SK-N-SH (cell line): ENCODE results near the gene DERL3. TPM values are rescaled to one million over a fixed set of nuclear protein-coding genes. Genes with fewer than 3 reads are reported as not detected.

Source experiments
- CTCF ChIA-PET: fragments of 300-600, 350-600 bp; formaldehyde crosslinking; extraction: SDS; loops from one replicate; lab custom pipeline; 2021; lab: Yijun Ruan, JAX
- POLR2A ChIA-PET: fragments of 350-600 bp; sonication (Branson Sonifier 250); formaldehyde crosslinking; extraction: SDS; loops from one replicate; lab custom pipeline; 2020; ENCODE audit warnings: antibody characterized with exemption, inconsistent platforms; lab: Yijun Ruan, JAX
- DNase-seq: peaks from one replicate; pipeline ENCODE4 v3.0.0; 2012
- H2AFZ ChIP-seq: fragments of 200-600 bp; sonication (generic); 2 replicates; pipeline ENCODE4 v1.8.1; 2016; ENCODE audit warnings: antibody characterized with exemption, mild to moderate bottlenecking, low read depth
- H3F3A ChIP-seq: fragments of 200-600 bp; sonication (generic); replicated peaks from 2 replicates; pipeline ENCODE3; 2016; ENCODE audit warnings: antibody characterized with exemption, mild to moderate bottlenecking; ENCODE audit not compliant: insufficient read depth
- H3K27ac ChIP-seq, 2 experiments: fragments of 200-500 bp in 1 of 2; fragments of 200-600 bp in 1 of 2; sonication (Bioruptor generic) in 1 of 2; sonication (generic), shearing (Covaris generic) in 1 of 2; 2 replicates each; pipeline versions ENCODE4 v1.5.1 to v1.6.1; 2014 to 2016; ENCODE audit warnings: low read depth in 2 of 2, inconsistent platforms in 1 of 2, low read length in 1 of 2, mild to moderate bottlenecking in 1 of 2, mixed read lengths in 1 of 2
- H3K27me3 ChIP-seq: fragments of 200-600 bp; sonication (generic), shearing (Covaris generic); 2 replicates; pipeline ENCODE4 v1.6.1; 2016; ENCODE audit warnings: mixed run types; ENCODE audit not compliant: insufficient read depth
- H3K36me3 ChIP-seq, 2 experiments: fragments of 200-500 bp in 1 of 2; fragments of 200-600 bp in 1 of 2; sonication (Bioruptor generic) in 1 of 2; sonication (generic) in 1 of 2; replicated peaks in 1 of 2; 2 replicates each; pipeline versions ENCODE3 to v1.5.1; 2014 to 2016; ENCODE audit warnings: low read length in 1 of 2, mild to moderate bottlenecking in 1 of 2; ENCODE audit not compliant: insufficient read depth in 2 of 2, control insufficient read depth in 1 of 2
- H3K4me1 ChIP-seq, 2 experiments: fragments of 200-500 bp in 1 of 2; fragments of 200-600 bp in 1 of 2; sonication (Bioruptor generic) in 1 of 2; sonication (generic), shearing (Covaris generic) in 1 of 2; 2 replicates each; pipeline versions ENCODE4 v1.5.1 to v1.6.1; 2014 to 2016; ENCODE audit warnings: low read depth in 1 of 2, low read length in 1 of 2, mixed run types in 1 of 2; ENCODE audit not compliant: insufficient read depth in 2 of 2, control insufficient read depth in 1 of 2
- H3K4me2 ChIP-seq: fragments of 200-600 bp; sonication (generic), shearing (Covaris generic); 2 replicates; pipeline ENCODE4 v1.6.1; 2017; ENCODE audit warnings: mixed run types
- H3K4me3 ChIP-seq, 2 experiments: fragments of 200-500 bp in 1 of 2; fragments of 200-600 bp in 1 of 2; sonication (Bioruptor generic) in 1 of 2; sonication (generic), shearing (Covaris generic) in 1 of 2; 2 replicates each; pipeline versions ENCODE4 v1.5.1 to v1.8.1; 2014 to 2016; ENCODE audit warnings: low read depth in 2 of 2, inconsistent platforms in 1 of 2, low read length in 1 of 2, mild to moderate bottlenecking in 1 of 2, mixed read lengths in 1 of 2, moderate library complexity in 1 of 2
- H3K79me2 ChIP-seq: fragments of 200-600 bp; sonication (generic); 2 replicates; pipeline ENCODE4 v1.8.1; 2017; ENCODE audit warnings: mild to moderate bottlenecking; ENCODE audit not compliant: insufficient read depth
- H3K9ac ChIP-seq: fragments of 200-600 bp; sonication (generic); 2 replicates; pipeline ENCODE4 v1.6.1; 2017; ENCODE audit warnings: mixed run types
- H3K9me2 ChIP-seq: fragments of 200-600 bp; sonication (generic); 2 replicates; pipeline ENCODE4 v1.6.1; 2017; ENCODE audit warnings: mixed run types
- H3K9me3 ChIP-seq: fragments of 200-600 bp; sonication (generic); 2 replicates; pipeline ENCODE4 v1.6.1; 2017; ENCODE audit warnings: mixed run types, mild to moderate bottlenecking, moderate library complexity
- H4K20me1 ChIP-seq: fragments of 200-600 bp; sonication (generic); 2 replicates; pipeline ENCODE4 v1.6.1; 2017; ENCODE audit warnings: mild to moderate bottlenecking, mixed run types; ENCODE audit not compliant: insufficient read depth
- CTCF ChIP-seq: fragments of 200-600 bp; sonication (generic); IDR thresholded peaks from 2 replicates; pipeline ENCODE4 v1.6.1; 2017; ENCODE audit warnings: antibody characterized with exemption, mild to moderate bottlenecking, moderate library complexity
- EP300 ChIP-seq, 2 experiments: IDR thresholded peaks; 2 replicates each; pipeline versions ENCODE4 v1.4.0 to v1.6.1; 2012; ENCODE audit warnings: borderline replicate concordance in 1 of 2, low read depth in 1 of 2, low read length in 1 of 2
- EZH2phosphoT487 ChIP-seq: fragments of 200-600 bp; sonication (generic); IDR thresholded peaks from 2 replicates; pipeline ENCODE4 v1.6.1; 2017; ENCODE audit warnings: low read depth, mixed run types, mild to moderate bottlenecking, antibody characterized with exemption, moderate library complexity, borderline replicate concordance
- GABPA ChIP-seq: IDR thresholded peaks from 2 replicates; pipeline ENCODE4 v1.4.0; 2012; ENCODE audit warnings: low read depth, mild to moderate bottlenecking
- MXI1 ChIP-seq: IDR thresholded peaks from 2 replicates; pipeline ENCODE4 v1.6.1; 2012; ENCODE audit warnings: mild to moderate bottlenecking, low read depth, low read length, improper control_type of control experiment
- NFIC ChIP-seq: IDR thresholded peaks from 2 replicates; pipeline ENCODE4 v1.4.0; 2012; ENCODE audit warnings: borderline replicate concordance
- RCOR1 ChIP-seq: fragments of 150-350 bp; IDR thresholded peaks from 2 replicates; pipeline ENCODE4 v1.6.1; 2017; ENCODE audit warnings: antibody characterized with exemption, low read length
- RFX5 ChIP-seq: IDR thresholded peaks from 2 replicates; pipeline ENCODE4 v1.6.1; 2012; ENCODE audit warnings: mild to moderate bottlenecking, improper control_type of control experiment, low read length
- TCF12 ChIP-seq: IDR thresholded peaks from 2 replicates; pipeline ENCODE4 v1.4.0; 2012
- TEAD4 ChIP-seq: IDR thresholded peaks from 2 replicates; pipeline ENCODE4 v1.4.0; 2012; ENCODE audit warnings: mild to moderate bottlenecking, borderline replicate concordance; ENCODE audit not compliant: insufficient read depth
- WGBS: methylation state at CpG from one replicate; pipeline ENCODE4 v1.1.6; 2017; ENCODE audit warnings: low lambda C conversion rate; 5-methylcytosine and 5-hydroxymethylcytosine counted together
- polyA plus RNA-seq, 3 experiments: library from polyadenylated mRNA; depleted of rRNA; stranded (reverse); fragments of >200 nt; gene quantifications; 2 replicates each; pipeline ENCODE4 v1.2.3, GENCODE V29; 2012
- TF ChIP-seq, protein P1 (sequence below): fragments of 150-350 bp; IDR thresholded peaks from 2 replicates; pipeline ENCODE4 v1.6.1; 2017; ENCODE audit warnings: antibody characterized with exemption, low read length, low read depth, borderline replicate concordance
- TF ChIP-seq, protein P2 (sequence below): IDR thresholded peaks from 2 replicates; pipeline ENCODE4 v1.4.0; 2012; ENCODE audit warnings: low read depth, borderline replicate concordance

The DERL3 gene
- polyA plus RNA-seq, 1 of the 3 experiments (the other 2 are of a cell fraction) = not detected

DNA sequence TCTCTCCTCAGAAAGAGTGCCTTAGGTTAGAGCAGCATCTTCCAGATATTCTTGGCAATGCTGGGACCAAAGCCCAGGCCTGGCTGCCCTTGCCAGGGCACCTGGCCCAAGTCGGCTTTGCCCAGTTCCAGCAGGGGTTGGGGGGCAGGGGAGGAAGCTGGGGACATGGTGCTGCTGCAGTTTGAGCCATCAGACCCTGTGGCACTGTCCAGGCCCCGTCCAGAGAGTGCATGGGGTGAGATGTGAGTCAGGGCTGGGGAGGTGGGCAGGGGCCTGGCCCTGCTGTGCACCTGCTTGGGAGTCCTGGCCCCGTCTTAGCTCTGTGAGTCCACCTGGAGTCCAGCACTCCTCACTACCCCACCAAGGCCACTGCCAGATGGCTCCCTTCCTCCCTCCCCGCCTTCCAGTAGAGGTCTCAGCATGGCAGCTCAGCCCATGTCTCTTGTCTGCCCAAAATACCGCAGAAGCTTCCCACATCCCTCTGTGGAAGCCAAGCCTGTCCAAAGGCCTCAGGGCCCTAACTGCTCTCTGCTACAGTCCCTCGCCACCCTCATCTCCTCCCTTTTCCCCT is 16.6 kb downstream of the DERL3 start:
- POLR2A ChIA-PET = interaction anchor here (0.6 to 1.0 kb wide), 3 partner anchors 50 to 496 kb away, joined by 3 read pairs; partner anchors contain the start of genes CHCHD10 and MMP11
- Histone ChIP-seq H3K4me2 (no peak overlapping the region), H3K79me2 (0 out of 2 replicates have a peak, but pooled peaks cover 3% of the 10 kb centered on the region), H3K36me3 (peaks cover 27 to 41% of the 10 kb centered on the region in 2 experiments), H3K27me3 (no peaks in the 10 kb centered on the region), H3K27ac (peak overlapping the region; percentile 32 to 63; a peak in 2 of 4 replicates)
- WGBS = 46% methylated on average over 2 of the region's 6 CpGs
- TF ChIP-seq NFIC (no peak), TCF12 (no peak), RFX5 (no peak), GABPA (no peak), CTCF (no peak), RCOR1 (no peak), TEAD4 (no peak), MXI1 (no peak; the same call in 1 of the 2 replicates), EZH2phosphoT487 (no peak), EP300 (IDR thresholded peaks at IDR 0.05; ENCODE audit: borderline replicate concordance in 1 of 2, low read depth in 1 of 2, low read length in 1 of 2) (no peak)
- TF ChIP-seq, protein P1, sequence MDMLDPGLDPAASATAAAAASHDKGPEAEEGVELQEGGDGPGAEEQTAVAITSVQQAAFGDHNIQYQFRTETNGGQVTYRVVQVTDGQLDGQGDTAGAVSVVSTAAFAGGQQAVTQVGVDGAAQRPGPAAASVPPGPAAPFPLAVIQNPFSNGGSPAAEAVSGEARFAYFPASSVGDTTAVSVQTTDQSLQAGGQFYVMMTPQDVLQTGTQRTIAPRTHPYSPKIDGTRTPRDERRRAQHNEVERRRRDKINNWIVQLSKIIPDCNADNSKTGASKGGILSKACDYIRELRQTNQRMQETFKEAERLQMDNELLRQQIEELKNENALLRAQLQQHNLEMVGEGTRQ = no peak
- TF ChIP-seq, protein P2, sequence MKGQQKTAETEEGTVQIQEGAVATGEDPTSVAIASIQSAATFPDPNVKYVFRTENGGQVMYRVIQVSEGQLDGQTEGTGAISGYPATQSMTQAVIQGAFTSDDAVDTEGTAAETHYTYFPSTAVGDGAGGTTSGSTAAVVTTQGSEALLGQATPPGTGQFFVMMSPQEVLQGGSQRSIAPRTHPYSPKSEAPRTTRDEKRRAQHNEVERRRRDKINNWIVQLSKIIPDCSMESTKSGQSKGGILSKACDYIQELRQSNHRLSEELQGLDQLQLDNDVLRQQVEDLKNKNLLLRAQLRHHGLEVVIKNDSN = no peak
- TF ChIP-seq, all 33 proteins: peak for 0
- DNase-seq = peak; percentile 47
- CTCF ChIA-PET = interaction anchor here (0.9 to 2.0 kb wide), 2 partner anchors 10 to 54 kb away, joined by 3 to 7 read pairs; partner anchors contain the start of gene CHCHD10
- no peak overlapping the region for H3K4me3 ChIP-seq
- no peaks in the 10 kb centered on the region for H3K9me2 ChIP-seq
- no peaks in the 10 kb centered on the region for H3K9me3 ChIP-seq
- peaks cover 0 to 42% of the 10 kb centered on the region in 2 experiments; a peak in 1 of 4 replicates for H3K4me1 ChIP-seq
- no peaks in the 10 kb centered on the region for H4K20me1 ChIP-seq
- H2AFZ ChIP-seq = no peak overlapping the region
- no peak overlapping the region for H3K9ac ChIP-seq
- H3F3A ChIP-seq = no peaks in the 10 kb centered on the region
